Measurements from ENCODE around the gene LILRA2. TPM values are rescaled to one million over a fixed set of nuclear protein-coding genes. Genes with fewer than 3 reads are reported as not detected.

The LILRA2 gene
- total and polyA plus RNA-seq, 2 experiments from 2014 or later, result not detected

- DNase-seq (ENCODE audit: low spot score) (no peak), ATAC-seq (no peak)
- no peaks in the 10 kb centered on the region for H3K27me3 ChIP-seq (ENCODE audit: insufficient read depth)
- no peak for TF ChIP-seq POLR2AphosphoS5 (IDR thresholded peaks at IDR 0.05; ENCODE audit: low read depth)
- no peak for TF ChIP-seq CREB1 (CRISPR knock-in tag; IDR thresholded peaks at IDR 0.05; ENCODE audit: low read depth)
- no peak for TF ChIP-seq STAT1 (IDR thresholded peaks at IDR 0.05; ENCODE audit: unreplicated experiment)
- no peak for TF ChIP-seq ZNF114 (CRISPR knock-in tag; IDR thresholded peaks at IDR 0.05)
- TF ChIP-seq, protein P1, sequence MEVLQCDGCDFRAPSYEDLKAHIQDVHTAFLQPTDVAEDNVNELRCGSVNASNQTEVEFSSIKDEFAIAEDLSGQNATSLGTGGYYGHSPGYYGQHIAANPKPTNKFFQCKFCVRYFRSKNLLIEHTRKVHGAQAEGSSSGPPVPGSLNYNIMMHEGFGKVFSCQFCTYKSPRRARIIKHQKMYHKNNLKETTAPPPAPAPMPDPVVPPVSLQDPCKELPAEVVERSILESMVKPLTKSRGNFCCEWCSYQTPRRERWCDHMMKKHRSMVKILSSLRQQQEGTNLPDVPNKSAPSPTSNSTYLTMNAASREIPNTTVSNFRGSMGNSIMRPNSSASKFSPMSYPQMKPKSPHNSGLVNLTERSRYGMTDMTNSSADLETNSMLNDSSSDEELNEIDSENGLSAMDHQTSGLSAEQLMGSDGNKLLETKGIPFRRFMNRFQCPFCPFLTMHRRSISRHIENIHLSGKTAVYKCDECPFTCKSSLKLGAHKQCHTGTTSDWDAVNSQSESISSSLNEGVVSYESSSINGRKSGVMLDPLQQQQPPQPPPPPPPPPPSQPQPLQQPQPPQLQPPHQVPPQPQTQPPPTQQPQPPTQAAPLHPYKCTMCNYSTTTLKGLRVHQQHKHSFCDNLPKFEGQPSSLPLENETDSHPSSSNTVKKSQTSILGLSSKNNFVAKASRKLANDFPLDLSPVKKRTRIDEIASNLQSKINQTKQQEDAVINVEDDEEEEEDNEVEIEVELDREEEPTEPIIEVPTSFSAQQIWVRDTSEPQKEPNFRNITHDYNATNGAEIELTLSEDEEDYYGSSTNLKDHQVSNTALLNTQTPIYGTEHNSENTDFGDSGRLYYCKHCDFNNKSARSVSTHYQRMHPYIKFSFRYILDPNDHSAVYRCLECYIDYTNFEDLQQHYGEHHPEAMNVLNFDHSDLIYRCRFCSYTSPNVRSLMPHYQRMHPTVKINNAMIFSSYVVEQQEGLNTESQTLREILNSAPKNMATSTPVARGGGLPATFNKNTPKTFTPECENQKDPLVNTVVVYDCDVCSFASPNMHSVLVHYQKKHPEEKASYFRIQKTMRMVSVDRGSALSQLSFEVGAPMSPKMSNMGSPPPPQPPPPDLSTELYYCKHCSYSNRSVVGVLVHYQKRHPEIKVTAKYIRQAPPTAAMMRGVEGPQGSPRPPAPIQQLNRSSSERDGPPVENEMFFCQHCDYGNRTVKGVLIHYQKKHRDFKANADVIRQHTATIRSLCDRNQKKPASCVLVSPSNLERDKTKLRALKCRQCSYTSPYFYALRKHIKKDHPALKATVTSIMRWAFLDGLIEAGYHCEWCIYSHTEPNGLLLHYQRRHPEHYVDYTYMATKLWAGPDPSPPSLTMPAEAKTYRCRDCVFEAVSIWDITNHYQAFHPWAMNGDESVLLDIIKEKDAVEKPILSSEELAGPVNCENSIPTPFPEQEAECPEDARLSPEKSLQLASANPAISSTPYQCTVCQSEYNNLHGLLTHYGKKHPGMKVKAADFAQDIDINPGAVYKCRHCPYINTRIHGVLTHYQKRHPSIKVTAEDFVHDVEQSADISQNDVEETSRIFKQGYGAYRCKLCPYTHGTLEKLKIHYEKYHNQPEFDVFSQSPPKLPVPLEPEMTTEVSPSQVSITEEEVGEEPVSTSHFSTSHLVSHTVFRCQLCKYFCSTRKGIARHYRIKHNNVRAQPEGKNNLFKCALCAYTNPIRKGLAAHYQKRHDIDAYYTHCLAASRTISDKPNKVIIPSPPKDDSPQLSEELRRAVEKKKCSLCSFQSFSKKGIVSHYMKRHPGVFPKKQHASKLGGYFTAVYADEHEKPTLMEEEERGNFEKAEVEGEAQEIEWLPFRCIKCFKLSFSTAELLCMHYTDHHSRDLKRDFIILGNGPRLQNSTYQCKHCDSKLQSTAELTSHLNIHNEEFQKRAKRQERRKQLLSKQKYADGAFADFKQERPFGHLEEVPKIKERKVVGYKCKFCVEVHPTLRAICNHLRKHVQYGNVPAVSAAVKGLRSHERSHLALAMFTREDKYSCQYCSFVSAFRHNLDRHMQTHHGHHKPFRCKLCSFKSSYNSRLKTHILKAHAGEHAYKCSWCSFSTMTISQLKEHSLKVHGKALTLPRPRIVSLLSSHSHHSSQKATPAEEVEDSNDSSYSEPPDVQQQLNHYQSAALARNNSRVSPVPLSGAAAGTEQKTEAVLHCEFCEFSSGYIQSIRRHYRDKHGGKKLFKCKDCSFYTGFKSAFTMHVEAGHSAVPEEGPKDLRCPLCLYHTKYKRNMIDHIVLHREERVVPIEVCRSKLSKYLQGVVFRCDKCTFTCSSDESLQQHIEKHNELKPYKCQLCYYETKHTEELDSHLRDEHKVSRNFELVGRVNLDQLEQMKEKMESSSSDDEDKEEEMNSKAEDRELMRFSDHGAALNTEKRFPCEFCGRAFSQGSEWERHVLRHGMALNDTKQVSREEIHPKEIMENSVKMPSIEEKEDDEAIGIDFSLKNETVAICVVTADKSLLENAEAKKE (CRISPR knock-in tag; IDR thresholded peaks at IDR 0.05), result no peak
- no peak for TF ChIP-seq ETS1 (IDR thresholded peaks at IDR 0.05)
- TF ChIP-seq JUNB (IDR thresholded peaks at IDR 0.05; ENCODE audit: unreplicated experiment), result no peak
- no peak for TF ChIP-seq EZH2phosphoT487 (IDR thresholded peaks at IDR 0.05; ENCODE audit: unreplicated experiment)
- TF ChIP-seq, protein P2, sequence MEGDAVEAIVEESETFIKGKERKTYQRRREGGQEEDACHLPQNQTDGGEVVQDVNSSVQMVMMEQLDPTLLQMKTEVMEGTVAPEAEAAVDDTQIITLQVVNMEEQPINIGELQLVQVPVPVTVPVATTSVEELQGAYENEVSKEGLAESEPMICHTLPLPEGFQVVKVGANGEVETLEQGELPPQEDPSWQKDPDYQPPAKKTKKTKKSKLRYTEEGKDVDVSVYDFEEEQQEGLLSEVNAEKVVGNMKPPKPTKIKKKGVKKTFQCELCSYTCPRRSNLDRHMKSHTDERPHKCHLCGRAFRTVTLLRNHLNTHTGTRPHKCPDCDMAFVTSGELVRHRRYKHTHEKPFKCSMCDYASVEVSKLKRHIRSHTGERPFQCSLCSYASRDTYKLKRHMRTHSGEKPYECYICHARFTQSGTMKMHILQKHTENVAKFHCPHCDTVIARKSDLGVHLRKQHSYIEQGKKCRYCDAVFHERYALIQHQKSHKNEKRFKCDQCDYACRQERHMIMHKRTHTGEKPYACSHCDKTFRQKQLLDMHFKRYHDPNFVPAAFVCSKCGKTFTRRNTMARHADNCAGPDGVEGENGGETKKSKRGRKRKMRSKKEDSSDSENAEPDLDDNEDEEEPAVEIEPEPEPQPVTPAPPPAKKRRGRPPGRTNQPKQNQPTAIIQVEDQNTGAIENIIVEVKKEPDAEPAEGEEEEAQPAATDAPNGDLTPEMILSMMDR (conservative IDR thresholded peaks at IDR 0.05; ENCODE audit: low read depth in 2 of 2), result no peak
- TF ChIP-seq NANOG (IDR thresholded peaks at IDR 0.05; ENCODE audit: borderline replicate concordance), result no peak
- no peak for TF ChIP-seq ZNF331 (CRISPR knock-in tag; IDR thresholded peaks at IDR 0.05; ENCODE audit: low read depth)
- TF ChIP-seq, protein P3, sequence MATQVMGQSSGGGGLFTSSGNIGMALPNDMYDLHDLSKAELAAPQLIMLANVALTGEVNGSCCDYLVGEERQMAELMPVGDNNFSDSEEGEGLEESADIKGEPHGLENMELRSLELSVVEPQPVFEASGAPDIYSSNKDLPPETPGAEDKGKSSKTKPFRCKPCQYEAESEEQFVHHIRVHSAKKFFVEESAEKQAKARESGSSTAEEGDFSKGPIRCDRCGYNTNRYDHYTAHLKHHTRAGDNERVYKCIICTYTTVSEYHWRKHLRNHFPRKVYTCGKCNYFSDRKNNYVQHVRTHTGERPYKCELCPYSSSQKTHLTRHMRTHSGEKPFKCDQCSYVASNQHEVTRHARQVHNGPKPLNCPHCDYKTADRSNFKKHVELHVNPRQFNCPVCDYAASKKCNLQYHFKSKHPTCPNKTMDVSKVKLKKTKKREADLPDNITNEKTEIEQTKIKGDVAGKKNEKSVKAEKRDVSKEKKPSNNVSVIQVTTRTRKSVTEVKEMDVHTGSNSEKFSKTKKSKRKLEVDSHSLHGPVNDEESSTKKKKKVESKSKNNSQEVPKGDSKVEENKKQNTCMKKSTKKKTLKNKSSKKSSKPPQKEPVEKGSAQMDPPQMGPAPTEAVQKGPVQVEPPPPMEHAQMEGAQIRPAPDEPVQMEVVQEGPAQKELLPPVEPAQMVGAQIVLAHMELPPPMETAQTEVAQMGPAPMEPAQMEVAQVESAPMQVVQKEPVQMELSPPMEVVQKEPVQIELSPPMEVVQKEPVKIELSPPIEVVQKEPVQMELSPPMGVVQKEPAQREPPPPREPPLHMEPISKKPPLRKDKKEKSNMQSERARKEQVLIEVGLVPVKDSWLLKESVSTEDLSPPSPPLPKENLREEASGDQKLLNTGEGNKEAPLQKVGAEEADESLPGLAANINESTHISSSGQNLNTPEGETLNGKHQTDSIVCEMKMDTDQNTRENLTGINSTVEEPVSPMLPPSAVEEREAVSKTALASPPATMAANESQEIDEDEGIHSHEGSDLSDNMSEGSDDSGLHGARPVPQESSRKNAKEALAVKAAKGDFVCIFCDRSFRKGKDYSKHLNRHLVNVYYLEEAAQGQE (IDR thresholded peaks at IDR 0.05; ENCODE audit: unreplicated experiment), result no peak
- TF ChIP-seq EZH2 (IDR thresholded peaks at IDR 0.05; ENCODE audit: low read depth, unreplicated experiment), result no peak
- no peak overlapping the region for H3K4me2 ChIP-seq
- no peak overlapping the region for H2AFZ ChIP-seq
- Mint-ChIP-seq H3K4me3 (no peak overlapping the region), H3K27ac (no peak overlapping the region), H3K9me3 (peaks cover 98% of the 10 kb centered on the region), H3K4me1 (no peaks in the 10 kb centered on the region), H3K36me3 (ENCODE audit: low read depth) (peaks cover 34% of the 10 kb centered on the region), H3K27me3 (ENCODE audit: insufficient read depth, low read depth, poor library complexity) (peaks cover 7% of the 10 kb centered on the region)
- H3K4me3 ChIP-seq, result no peak overlapping the region
- no peaks in the 10 kb centered on the region for H3K9me2 ChIP-seq (ENCODE audit: insufficient read depth)
- H4K20me1 ChIP-seq (replicated peaks; ENCODE audit: insufficient read depth), result no peaks in the 10 kb centered on the region
- H3K79me2 ChIP-seq (replicated peaks; ENCODE audit: insufficient read depth), result no peaks in the 10 kb centered on the region
- H3K4me1 ChIP-seq (ENCODE audit: insufficient read depth), result no peaks in the 10 kb centered on the region
- no peak overlapping the region for H3K27ac ChIP-seq (ENCODE audit: low read depth)
- no peaks in the 10 kb centered on the region for H3K36me3 ChIP-seq (ENCODE audit: insufficient read depth)
- H3F3A ChIP-seq (replicated peaks; ENCODE audit: low read depth), result no peaks in the 10 kb centered on the region
These were observed 42.7 kb upstream of the LILRA2 start for GRCh38 chr19:54530866-54531265.
